GM12891 (cell line): ENCODE data around the gene OGDH.

Source experiments
- POLR2A ChIP-seq: IDR thresholded peaks from 2 replicates; pipeline ENCODE4 v1.6.1; 2011; ENCODE audit warnings: low read depth, low read length, control low read depth
- POLR2AphosphoS5 ChIP-seq: IDR thresholded peaks from 2 replicates; pipeline ENCODE4 v1.6.1; 2011; ENCODE audit warnings: low read depth, low read length, control low read depth
- TAF1 ChIP-seq: IDR thresholded peaks from 2 replicates; pipeline ENCODE4 v1.6.1; 2011; ENCODE audit warnings: low read depth, low read length, control low read depth

- no peak for TF ChIP-seq TAF1
- no peak for TF ChIP-seq POLR2AphosphoS5
- TF ChIP-seq POLR2A: no peak
These were observed 105.1 kb downstream of the OGDH start for GRCh38 chr7:44711528-44711927.
